Measurements from ENCODE around the gene EEF1AKMT2. TPM values are rescaled to one million over a fixed set of nuclear protein-coding genes. Genes with fewer than 3 reads are reported as not detected.
"Not testable (repeated sequence)": the region's sequence is repeated elsewhere in the genome, so short reads cannot be mapped to it uniquely, and the experiment has no call there.

EEF1AKMT2 gene
- total RNA-seq, 1 donor from 2014 or later, result 17.0 TPM

DNA sequence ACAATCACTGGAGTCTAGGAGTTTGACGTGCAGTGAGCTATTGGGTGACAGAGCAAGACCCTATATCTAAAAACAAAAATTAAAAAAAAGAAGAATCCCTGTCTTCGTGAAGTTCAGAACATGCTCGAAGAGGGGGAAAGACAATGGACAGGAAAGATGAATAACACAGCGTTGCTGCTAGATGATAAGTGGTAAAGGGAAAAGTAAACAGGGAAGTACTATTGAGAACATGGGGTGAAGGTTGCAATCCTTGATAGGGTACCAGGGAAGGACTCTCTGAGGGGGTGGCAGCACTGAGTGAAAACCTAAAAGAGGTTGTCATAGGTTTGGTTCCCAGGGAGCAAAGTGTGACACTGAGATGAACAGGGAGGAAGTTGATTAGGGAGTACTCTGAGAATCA, 7.1 kb upstream of the EEF1AKMT2 start:
- H3K4me3 ChIP-seq (ENCODE audit: low read depth, low read length), result no peak overlapping the region
- TF ChIP-seq, protein P1, sequence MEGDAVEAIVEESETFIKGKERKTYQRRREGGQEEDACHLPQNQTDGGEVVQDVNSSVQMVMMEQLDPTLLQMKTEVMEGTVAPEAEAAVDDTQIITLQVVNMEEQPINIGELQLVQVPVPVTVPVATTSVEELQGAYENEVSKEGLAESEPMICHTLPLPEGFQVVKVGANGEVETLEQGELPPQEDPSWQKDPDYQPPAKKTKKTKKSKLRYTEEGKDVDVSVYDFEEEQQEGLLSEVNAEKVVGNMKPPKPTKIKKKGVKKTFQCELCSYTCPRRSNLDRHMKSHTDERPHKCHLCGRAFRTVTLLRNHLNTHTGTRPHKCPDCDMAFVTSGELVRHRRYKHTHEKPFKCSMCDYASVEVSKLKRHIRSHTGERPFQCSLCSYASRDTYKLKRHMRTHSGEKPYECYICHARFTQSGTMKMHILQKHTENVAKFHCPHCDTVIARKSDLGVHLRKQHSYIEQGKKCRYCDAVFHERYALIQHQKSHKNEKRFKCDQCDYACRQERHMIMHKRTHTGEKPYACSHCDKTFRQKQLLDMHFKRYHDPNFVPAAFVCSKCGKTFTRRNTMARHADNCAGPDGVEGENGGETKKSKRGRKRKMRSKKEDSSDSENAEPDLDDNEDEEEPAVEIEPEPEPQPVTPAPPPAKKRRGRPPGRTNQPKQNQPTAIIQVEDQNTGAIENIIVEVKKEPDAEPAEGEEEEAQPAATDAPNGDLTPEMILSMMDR (conservative IDR thresholded peaks at IDR 0.05; ENCODE audit: low read depth, low read length), result no peak
- no peak for DNase-seq (ENCODE audit: low read depth)

DNA sequence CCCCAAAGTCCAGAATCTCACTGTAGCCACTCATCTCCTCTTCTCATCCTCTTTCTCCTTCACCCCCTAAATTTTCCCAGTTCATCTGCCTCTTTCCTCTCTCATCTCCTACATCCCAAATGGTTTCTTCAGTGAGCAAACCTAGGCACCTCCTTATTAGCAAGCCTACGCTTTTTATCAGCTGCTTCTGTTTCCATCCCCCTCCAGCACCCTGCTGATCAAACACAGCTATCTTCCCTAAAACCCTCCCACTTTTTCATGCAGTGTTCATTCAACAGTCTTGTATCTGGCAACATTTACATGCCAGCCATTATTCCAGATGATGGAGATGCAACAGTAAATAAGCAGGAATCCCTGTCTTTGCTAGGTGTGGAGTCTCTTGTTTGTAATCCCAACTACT, 6.7 kb upstream of the EEF1AKMT2 start:
- H3K4me3 ChIP-seq (ENCODE audit: low read depth, low read length), result no peak overlapping the region
- TF ChIP-seq, protein P1 (conservative IDR thresholded peaks at IDR 0.05; ENCODE audit: low read depth, low read length), result no peak
- no peak for DNase-seq (ENCODE audit: low read depth)

DNA sequence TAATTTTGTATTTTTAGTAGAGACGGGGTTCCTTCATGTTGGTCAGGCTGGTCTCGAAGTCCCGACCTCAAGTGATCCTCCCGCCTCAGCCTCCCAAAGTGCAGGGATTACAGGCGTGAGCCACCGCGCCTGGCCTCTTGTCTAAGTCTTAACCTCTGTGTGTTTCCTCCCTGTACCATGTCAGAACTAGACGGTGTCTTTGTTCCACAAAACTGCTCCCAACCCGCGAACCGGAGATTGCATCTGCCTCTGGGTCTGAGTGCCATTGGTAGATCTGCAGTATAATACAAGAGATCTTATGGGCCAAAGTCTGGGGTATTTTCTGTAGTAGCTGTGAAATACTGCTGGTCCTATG, 1.3 kb upstream of the EEF1AKMT2 start:
- H3K4me3 ChIP-seq (ENCODE audit: low read depth, low read length), result no peak overlapping the region
- TF ChIP-seq, protein P1 (conservative IDR thresholded peaks at IDR 0.05; ENCODE audit: low read depth, low read length), result no peak

DNA sequence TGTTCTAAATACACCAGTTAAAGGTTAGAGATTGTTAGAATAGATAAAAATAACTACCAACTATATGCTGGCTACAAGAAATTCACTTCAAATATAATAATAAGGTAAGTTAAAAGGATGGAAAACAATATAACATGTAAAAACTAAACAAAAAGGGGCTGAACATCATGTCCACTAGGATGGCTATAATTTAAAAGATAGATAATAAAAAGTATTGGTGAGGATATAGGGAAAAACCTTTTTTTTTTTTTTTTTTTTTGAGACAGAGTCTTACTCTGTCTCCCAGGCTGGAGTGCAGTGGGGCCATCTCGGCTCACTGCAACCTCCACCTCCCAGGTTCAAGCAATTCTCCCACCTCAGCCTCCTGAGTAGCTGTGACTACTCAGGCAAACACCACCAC, 8.8 kb downstream of the EEF1AKMT2 start:
- not testable (repeated sequence) for H3K4me3 ChIP-seq (ENCODE audit: low read depth, low read length); DNase-seq (ENCODE audit: low read depth)

More for the DNA sequence above, 1.3 kb upstream of the EEF1AKMT2 start:
- no peak for DNase-seq (ENCODE audit: low read depth)

DNA sequence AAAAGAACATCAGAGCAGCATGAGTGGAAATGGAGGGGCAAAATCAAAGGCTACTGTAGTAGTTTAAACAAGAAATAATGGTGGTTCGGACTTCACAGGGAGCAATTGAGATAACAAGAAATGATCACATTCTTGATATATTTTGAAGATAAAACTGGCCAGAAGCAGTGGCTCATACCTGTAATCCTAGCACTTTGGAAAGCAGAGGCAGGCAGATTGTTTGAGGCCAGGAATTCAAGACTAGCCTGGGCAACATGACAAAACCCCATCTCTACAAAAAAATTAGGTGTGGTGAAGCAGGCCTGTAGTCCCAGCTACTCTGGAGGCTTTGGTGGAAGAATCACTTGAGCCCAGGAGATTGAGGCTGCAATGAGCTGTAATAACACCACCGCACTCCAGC, 22.9 kb downstream of the EEF1AKMT2 start:
- DNase-seq (ENCODE audit: low read depth), result no peak
- TF ChIP-seq, protein P1 (conservative IDR thresholded peaks at IDR 0.05; ENCODE audit: low read depth, low read length), result no peak
- no peak overlapping the region for H3K4me3 ChIP-seq (ENCODE audit: low read depth, low read length)

DNA sequence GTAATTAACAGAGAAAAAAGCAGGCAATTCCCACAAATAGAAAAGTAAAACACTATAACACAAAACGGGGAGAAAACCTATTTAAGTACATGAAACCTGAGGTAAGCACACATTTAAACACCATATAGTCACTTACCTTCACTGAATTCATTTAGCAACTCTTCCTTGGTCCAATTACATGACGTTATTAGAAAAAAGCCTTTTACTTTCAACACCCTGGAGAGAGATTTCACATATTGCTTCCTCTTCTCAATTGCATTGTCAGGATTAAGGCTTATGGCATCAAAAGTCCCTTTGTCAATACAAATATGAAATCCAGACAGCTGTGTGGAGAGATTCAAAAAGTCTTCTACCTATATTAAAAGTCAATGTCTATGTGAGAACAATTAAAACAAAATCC, 26.4 kb downstream of the EEF1AKMT2 start:
- TF ChIP-seq, protein P1 (conservative IDR thresholded peaks at IDR 0.05; ENCODE audit: low read depth, low read length), result no peak
- DNase-seq (ENCODE audit: low read depth), result no peak

DNA sequence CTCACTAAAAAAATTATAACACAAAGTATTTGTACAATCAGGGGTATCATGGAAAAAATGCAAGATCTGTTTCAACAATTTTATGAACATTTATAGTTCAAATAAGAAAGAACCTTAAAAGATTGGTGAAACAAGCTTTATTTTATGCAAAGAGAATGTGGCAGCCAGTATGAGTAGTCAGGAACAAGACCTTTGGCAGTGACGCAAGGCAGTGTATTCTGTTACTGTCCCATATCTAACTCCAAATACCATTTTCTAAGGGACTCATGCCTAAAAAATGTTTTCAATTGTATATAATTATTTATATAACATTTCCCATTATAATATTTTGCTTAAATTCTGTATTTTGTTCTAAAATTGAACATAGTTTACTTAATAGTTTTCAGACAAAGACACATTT, 28.4 kb downstream of the EEF1AKMT2 start:
- no peak overlapping the region for H3K4me3 ChIP-seq (ENCODE audit: low read depth, low read length)
- no peak for DNase-seq (ENCODE audit: low read depth)
- TF ChIP-seq, protein P1 (conservative IDR thresholded peaks at IDR 0.05; ENCODE audit: low read depth, low read length), result no peak

More for the DNA sequence above, 26.4 kb downstream of the EEF1AKMT2 start:
- H3K4me3 ChIP-seq (ENCODE audit: low read depth, low read length), result no peak overlapping the region

DNA sequence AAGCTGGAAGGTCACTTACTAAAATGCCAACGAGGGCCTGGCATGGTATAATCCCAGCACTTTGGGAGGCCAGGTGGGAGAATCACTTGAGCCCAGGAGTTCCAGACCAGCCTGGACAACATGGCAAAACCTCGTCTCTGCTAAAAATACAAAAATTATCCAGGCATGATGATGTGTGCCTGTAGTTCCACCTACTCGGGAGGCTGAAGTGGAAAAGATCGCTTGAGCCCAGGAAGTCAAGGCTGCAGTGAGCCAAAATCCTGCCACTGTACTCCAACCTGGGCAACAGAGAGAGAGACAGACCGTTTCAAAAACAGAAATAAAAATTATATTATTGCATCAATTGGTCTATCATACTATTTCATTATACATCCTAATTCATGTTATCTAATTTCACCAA, 29.4 kb downstream of the EEF1AKMT2 start:
- no peak overlapping the region for H3K4me3 ChIP-seq (ENCODE audit: low read depth, low read length)
- TF ChIP-seq, protein P1 (conservative IDR thresholded peaks at IDR 0.05; ENCODE audit: low read depth, low read length), result no peak
- no peak for DNase-seq (ENCODE audit: low read depth)

Data from epithelial cell of proximal tubule (primary cell).